Measurements from ENCODE around the gene ACAP3. TPM values are rescaled to one million over a fixed set of nuclear protein-coding genes. Genes with fewer than 3 reads are reported as not detected.
"Not testable (repeated sequence)": the region's sequence is repeated elsewhere in the genome, so short reads cannot be mapped to it uniquely, and the experiment has no call there.

ACAP3 gene
- total RNA-seq, 1 donor from 2014 or later = 51.3 TPM

DNA sequence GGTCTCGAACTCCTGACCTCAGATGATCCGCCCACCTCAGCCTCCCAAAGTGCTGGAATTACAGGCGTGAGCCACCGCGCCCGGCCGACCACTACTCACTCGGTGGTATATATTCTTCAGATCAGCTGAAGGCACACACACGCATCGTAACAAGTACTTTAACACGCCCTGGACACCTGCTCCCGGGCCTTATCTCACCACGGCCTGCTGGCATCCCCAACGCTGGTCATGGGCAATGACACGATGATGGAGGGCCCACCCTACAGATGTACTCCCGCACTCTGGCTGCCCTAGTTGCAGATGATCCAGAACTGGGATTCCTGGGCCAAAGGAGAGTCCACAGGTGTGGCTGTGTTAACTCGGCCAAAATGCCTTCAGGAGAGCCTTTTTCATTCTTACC lies 45.7 kb downstream of the ACAP3 start:
- DNase-seq = no peak

DNA sequence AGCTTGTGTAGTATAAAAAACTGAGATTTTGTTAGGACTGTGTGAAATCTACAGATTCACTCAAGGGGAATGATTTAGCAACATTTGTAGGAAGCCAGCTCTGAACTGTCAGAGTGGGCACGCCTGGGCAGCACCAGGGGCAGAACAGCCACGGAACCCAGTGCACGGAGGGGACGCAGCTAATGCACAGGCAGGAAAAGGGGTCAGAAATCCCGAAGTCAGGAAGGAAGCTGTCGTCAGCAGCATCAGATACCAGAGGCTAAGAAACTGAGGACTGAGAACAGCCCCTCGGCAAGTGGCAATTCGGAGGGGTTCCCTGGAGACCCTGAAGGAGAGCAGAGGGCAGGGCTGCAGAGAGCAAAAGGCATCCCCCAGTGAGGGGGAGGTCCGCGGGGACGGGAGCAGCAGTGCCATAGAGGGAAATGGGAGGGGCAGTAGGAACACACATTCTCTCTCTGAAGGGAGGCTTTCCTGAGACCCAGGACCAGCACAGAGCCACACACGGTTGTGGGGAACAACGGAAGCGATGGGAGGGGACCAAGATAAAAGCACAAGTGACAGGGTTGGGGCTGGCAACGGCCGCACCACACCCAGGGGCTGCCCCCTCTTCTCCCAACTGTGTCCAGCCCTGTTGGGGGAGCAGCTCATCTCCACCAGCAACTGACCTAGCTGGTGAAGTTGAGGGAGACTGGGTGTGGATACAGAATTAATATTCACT lies 46.7 kb downstream of the ACAP3 start:
- DNase-seq = no peak

DNA sequence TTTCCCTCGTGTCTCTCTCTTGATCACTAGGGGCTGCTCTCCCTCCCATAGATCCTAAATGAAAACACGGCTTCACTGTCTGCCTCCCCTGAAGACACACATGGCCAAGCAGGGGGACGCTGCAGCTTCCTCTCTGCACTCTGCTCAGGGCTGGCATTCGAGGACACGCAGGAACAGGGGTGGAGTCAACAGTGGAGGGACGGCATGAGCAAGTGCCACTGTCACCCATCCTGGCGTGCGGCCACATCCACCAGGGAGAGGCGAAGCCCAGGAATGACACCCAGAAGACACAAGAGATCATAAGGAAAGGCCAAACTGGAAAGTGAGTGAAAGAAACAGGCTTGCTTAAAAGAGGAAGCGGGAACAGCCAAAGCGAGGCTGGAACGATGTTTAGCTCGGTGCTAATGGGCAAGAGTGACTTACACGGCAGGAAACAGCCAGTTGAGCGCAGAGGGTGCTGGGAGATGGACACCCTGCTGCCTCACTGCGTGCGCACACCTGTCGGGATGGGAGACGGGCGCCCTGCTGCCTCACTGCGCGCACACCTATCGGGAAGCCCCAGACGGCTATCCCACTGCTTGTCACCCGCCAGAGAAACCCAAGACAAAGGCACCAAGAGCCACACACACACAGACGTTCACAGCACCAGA lies 47.7 kb downstream of the ACAP3 start:
- no peak for DNase-seq

DNA sequence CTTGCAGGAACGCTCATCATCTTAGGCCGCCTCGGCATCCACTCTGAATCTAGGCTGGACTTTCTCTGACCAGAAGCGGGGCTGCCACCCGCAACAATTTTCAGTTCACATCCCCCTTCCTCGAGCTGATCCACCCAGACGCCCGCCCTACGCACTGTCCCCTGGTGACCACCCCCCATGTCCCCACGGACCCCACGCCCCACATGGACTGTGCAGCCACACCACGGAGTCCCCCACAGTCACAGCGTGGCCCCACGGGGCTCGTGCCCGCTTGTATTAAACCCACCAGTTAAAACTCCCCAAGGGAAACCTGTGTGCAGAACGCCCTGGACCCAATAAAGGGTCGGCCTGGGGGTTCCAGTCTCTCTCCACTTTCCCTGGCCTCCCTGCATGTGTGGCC lies 48.2 kb downstream of the ACAP3 start:
- DNase-seq = no peak

DNA sequence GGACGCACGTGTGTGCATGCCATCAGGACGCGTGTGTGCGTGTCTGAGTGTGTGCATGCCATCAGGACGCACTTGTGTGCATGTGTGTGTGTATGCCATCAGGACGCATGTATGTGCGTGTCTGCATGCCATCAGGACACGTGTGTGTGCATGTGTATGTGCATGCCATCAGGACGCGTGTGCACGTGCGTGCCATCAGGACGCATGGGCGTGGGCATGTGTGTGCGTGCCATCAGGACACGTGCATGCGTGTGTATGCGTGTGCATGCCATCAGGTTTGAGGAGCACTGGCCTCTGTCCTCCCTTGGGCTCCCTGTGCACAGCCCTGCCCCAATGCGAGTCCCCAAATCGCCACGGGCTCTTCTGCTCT lies 48.6 kb downstream of the ACAP3 start:
- no peak for DNase-seq

DNA sequence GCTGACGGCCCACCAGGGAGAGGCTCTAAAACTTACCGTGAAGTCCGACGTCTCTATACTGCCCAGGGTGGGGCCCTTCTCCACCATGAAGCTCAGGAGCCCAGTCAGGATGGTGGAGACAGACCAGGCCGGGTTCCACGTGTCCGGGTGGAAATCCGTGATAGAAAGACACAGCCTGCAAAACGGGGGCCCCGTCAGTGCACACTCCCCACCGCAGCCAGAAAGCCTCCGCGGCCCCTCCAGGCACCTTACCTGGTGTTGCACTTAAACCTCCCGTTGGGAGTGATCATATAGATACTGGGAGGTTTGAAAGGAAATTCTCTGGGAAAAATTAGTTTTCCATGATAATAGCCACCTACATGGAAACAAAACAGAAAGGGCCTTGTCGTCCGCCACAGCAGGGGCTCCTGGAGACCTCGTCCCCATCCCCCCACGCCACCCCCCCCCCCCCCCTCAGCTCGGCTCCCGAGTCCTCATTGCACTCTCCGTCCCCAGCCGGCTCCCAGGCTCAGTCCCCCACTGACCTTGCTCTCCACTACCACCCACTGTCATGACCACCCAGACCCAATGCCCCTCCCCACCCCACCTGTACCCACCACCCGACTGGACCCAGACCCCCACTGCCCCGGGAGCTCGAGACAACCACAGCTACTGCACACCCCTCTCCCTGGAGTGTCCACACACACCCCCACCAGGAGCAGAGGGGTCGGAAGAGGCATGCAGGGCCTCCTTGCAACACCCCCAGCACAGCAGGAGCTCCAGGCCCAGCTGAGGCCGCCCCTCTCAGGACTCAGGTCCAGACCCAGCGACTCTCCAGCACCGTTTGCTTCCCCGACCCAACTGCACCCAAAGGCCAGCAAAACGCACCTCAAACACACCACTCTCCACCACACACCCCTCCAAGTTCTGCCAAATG lies 50.5 kb downstream of the ACAP3 start:
- no peak for DNase-seq

DNA sequence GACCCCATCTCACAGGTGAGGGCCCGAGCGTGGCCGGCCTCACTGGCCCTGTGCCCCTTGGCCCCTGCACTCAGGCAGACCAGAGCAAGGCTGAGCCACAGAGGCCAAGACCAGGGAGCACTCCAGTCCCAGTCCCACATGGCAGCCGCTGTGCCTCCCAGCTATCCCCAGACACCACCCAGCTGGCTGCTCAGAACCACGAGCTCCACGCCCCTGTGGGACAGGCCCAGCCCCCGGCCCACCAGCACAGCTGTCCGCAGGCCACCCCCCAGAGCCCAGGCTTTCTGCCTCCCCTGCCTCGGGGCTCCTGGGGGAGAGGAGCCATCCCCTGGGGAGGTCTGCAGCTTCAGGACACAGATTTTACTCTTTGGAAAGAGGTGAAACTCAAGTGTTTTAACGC lies 52.1 kb downstream of the ACAP3 start:
- DNase-seq = no peak

DNA sequence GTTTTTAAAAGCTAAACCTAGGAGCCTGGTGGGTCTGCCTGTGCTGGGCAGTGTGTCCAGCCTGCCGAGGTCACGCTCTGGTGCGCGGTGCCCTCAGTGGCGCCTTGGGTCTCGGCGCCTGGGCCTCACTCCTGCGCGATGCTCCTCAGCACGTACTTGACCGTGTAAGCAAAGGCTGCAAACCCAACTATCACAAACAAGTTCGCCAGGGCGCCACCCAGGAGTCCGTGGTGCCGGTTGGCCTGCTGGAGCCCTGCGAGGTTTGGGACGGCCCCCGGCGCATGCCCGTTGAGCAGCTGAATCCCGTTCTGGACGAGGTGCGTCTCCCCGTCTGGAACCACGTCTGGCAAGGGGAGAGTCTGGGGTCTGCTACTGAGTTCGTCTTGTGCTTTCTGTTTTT lies 52.7 kb downstream of the ACAP3 start:
- no peak for DNase-seq

DNA sequence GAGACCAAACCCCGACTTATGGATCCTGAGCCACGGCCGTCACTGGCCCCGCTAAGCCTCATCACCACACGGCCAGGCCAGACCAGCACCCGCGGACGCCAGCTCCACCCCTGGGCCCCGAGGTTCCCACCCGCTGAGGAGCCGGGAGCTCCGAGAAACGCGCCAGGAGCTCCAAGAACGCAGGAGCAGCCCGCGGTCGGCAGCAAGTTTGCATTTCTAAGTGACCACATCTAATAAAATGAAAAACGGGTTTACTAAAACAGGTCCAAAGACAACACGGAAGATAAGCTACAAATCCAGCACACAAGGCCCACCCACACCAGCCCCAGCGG lies 53.1 kb downstream of the ACAP3 start:
- DNase-seq = no peak

DNA sequence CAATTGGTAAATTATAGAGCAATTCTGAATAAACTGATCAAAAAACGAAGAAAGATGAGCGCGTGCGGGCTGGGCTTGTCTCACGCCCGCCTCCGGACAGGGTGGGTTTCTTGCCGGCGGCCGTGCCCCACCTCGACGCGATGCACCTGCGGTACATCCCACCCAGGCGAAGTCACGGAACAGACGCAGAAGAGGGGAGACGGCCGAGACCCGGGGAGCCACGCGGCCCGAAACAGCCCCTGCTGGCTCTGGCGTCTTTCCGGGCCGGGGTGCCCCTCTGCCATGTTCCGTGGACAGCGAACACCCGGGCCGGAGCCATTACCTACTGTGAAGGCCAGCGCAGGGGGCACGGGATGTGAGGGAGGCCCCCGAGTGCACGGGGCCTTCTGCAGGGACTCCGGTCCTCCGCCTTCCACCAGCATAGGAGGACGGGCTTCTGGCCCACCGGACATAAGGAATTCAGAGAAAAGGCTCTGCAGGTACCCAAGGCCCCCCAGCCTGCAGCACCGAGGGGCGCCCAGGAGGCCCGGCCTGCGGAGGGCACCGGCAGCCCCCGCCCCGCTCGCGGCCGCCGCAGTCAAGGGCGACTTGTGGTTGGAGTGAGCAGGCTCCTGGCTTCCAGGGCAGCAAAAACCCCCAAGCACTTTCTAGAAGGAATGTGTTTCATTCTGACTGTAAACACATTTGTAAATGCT lies 53.6 kb downstream of the ACAP3 start:
- no peak for DNase-seq

DNA sequence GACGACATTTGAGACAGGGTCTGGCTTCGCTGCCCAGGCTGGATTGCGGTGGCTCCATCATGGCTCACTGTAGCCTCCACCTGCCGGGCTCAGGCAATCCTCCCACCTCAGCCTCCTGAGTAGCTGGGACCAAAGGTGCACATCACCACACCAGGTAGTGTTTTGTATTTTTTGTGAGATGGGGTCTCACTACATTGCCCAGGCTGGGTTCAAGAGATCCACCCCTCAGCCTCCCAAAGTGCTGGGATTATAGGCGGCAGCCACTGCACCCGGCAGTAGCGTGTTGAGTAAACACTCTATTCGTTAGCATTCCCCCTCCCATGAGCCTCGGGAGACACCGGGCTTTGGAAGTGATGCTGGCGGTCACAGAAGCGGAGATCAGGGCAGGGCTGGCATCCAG lies 54.4 kb downstream of the ACAP3 start:
- DNase-seq = no peak

DNA sequence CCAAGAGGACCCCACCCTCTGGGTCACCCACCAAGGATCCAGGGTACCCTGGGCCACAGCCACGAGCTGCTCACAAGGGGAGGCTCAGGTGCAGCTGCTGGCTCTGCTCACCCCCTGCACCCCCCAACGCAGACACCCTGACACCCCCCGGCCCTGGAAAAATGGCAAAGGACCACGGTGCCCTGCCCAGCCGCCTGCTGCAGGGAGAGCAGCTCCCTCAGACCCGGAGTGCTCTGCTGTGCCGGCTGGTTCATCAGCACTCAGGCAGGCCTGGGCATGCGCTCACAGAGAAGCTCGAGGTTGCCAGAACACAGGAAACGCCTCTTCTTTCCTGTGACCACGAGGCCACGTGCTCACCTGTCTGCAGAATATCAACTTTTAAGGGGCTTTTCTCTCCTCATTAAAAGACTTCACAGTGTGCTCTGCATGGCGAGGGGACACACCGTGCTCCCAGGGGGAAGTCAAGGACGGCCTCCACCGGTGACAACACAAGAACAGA lies 56.9 kb downstream of the ACAP3 start:
- no peak for DNase-seq

DNA sequence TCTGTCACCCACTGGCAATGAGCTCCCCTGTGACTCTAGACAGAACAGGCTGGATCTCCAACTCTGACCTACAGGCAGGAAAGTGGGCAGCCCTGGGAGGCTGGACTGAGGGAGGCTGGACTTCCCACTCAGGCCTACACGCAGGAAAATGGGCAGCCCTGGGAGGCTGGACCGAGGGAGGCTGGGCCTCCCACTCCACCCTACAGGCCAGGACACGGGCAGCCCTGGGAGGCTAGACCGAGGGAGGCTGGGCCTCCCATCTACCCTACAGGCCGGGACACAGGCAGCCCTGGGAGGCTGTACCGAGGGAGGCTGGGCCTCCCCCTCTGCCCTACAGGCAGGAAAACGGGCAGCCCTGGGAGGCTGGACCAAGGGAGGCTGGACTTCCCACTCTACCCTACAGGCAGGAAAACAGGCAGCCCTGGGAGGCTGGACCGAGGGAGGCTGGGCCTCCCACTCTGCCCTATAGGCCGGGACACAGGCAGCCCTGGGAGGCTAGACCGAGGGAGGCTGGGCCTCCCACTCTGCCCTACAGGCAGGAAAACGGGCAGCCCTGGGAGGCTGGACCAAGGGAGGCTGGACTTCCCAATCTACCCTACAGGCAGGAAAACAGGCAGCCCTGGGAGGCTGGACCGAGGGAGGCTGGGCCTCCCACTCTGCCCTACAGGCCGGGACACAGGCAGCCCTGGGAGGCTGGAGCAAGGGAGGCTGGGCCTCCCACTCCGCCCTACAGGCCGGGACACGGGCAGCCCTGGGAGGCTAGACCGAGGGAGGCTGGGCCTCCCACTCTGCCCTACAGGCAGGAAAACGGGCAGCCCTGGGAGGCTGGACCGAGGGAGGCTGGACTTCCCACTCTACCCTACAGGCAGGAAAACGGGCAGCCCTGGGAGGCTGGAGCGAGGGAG lies 59.5 kb downstream of the ACAP3 start:
- DNase-seq = not testable (repeated sequence)

DNA sequence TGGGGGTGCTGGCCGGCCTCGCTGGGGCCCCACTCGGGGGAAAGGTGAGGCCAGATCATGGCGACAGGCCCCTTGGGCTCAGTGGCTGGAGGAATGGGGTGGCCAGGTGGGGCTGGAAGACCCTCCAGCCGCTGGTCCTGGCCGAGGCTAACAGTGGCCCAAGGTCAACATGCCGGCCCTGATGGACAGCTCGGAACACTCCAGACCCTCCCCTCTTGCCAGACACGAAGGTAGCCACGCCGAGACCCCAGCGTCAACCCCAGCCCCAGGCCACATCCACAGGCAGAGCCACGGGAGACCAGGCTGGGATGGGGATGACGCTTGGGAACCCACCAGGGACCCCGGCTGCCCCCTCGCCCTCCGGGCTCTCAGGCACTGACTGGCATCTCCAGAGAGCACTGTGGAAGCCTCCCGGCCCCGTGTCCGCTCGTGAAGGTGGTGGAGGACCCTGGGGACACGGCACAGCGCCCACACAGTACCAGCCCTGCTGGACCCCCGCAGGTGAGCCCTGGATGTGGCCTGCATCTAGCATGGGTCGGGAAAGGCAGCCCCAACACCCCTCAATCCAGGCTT lies 60.3 kb downstream of the ACAP3 start:
- no peak for DNase-seq

DNA sequence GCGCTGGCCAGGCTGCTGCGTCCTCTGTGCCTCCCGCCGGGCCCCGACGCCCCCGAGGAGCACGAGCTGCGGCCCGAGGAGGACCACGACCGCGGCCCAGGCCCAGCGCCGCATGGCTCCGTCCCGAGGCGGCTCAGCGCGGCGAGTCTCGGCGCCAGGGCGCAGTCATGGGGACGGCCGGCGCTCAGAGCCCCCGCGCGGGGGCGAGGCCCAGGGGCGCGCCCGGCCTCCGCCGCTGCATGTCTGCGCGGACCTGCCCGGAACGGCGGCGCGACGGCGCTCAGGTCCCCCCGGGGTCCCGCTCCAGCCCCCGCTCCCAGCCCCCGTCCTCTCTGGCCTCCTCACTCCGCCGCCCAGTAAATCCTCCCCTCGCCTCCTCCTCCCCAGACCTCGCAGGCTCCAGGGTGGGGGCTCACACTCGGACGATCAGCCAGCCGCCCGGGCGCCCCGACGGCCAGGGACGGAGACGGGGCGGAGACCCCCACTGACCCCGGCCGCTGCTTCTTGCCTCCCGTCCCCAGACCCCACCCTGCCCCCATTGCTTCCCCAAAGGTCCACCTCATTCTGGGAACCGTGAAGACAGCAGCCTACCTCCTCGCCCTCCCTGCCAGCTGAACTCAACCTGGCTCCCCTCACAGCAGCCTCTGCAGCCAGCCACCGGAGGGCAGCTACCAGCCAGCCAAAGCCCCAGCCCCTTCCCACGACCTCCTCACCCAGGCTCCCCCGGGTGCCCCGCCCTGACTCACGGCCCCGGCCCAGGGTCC lies 61.0 kb downstream of the ACAP3 start, which contains the start of gene C1QTNF12:
TSS of gene C1QTNF12 (minus strand) at position 146 of the 764 bp plus-strand sequence. CDS start at position 114, 32 bp downstream.
- DNase-seq = no peak

DNA sequence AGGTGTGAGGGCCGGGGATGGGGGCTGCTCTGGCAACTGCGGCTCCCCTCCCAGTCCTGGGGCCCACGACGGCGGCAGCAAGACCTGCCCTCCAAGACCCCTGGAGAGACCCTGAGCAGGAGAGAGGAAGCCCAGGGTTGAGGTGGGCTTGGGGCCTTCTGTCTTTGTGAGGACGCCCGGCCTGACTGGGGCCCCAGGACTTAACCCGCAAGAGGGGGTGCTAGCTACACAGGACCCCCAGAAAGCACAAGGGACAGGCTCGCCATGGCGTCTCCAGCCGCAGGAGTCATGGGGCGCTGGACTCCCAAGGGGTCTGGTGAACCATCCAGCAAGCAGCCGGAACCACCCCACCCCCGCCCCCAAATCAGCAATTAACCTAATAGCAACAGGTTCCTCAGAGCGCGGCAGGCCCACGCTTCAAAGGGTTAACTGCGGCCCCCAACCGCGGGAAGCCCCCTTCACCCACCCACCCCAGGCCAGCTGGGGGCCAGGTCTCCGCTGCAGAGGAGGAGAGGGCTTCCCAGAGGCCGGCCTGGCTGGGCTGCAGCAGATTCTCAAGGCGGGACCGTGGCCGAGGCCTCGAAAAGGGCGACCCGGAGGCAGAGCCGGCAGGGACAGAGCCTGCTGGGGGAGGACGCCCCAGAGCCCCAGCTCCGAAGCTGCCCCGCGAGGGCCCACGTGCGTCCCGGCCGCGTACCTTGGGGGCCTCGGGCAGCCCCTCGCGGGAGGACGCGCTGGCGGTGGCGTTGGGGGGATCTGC lies 61.7 kb downstream of the ACAP3 start:
- no peak for DNase-seq

DNA sequence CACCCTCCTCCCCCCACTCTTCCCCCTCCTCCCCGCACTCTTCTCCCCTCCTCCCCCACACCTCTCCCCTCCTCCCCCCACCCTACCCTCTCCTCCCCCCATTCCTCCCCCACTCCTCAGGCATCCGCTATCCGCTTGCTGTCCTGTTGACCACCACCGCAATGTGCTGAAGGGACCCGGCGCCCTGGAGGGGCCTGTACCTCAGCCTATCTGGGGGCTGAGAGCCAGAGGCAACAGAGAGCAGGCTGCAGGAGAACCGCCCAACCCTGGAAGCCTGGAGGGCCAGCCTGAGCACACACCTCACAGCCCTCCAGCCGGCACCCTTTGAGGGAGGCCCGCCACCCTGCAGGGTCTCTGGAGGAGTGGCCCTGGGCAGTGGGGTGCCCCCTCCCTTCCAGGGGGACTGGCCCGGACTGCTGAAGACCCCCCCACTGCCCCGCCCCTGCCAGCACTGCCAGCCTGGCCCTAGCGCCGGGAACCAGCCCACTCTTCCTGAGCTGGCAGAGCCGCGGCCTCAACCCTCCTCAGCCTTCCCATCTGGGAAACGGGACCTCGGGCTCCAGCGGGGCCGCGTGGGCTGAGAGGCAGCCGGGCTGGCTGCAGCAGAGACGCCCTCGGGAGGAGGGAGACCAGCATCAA lies 62.4 kb downstream of the ACAP3 start:
- DNase-seq = no peak

DNA sequence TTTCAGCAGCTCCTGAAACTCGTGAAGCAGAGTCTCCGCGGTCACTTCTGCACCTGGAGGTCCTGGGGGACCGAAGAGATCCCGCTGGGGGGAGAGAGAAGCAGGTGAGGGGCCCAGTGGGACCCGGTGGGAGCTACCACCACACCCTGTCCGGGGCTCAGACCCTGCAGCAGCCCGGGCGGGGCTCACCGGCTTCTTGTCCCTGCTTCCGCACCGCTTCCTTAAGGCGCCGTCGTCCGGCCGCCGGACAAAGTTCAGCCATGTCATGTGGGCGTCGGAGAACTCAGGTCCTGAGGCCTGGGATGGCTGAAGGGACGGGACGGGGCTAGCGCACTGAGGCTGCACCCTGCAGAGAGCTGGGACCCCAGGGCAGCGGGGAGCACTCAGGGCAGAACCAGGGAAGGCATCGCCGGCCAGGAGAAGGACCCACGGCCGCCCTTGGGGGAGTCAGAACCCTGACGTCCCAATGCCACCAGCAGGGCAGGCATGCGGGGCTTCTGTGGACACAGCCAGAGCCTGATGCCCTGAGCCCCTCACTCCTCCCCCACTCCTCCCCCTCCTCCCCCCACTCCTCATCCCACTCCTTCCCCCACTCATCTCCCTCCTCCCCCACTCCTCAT lies 63.4 kb downstream of the ACAP3 start:
- DNase-seq = no peak

Data from occipital lobe (tissue), 2 donors.